ENCODE data around the gene TSPAN18. TPM values are rescaled to one million over a fixed set of nuclear protein-coding genes. Genes with fewer than 3 reads are reported as not detected.

Gene TSPAN18
- total RNA-seq, 4 donors from 2014 or later: 2.1 to 9.1 (median 2.5) TPM

DNA sequence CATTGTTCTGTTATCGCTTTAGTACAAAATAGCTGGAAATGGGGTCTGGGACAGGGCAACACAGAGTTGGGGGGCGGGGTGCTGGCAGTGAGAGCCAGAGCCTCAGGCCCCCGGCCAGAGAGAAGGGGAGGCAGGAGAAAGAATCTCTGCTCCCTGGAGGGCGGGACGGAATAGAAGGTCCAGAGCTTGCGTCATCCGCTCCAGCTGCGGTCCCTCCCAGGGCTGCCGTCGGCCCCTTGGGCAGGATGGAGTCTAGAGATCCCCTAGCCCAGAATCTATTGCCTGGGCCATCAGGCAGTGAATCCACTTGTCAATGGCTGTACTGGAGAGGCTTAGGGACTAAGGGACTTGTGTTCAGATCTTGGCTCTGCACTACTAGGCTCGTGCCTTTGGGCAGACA is 218.9 kb downstream of the TSPAN18 start:
- DNase-seq (peak in 1 of 2 donors; percentile 47), ATAC-seq (no peak)
- Histone ChIP-seq H3K4me1 (peaks cover 8 to 19% of the 10 kb centered on the region in 2 donors), H3K27ac (peak overlapping the region; percentile 64 to 82 (median 74)), H3K4me3 (no peak overlapping the region), H3K9me3 (no peaks in the 10 kb centered on the region), H3K27me3 (no peaks in the 10 kb centered on the region), H3K36me3 (no peaks in the 10 kb centered on the region)
- TF ChIP-seq, protein P1, sequence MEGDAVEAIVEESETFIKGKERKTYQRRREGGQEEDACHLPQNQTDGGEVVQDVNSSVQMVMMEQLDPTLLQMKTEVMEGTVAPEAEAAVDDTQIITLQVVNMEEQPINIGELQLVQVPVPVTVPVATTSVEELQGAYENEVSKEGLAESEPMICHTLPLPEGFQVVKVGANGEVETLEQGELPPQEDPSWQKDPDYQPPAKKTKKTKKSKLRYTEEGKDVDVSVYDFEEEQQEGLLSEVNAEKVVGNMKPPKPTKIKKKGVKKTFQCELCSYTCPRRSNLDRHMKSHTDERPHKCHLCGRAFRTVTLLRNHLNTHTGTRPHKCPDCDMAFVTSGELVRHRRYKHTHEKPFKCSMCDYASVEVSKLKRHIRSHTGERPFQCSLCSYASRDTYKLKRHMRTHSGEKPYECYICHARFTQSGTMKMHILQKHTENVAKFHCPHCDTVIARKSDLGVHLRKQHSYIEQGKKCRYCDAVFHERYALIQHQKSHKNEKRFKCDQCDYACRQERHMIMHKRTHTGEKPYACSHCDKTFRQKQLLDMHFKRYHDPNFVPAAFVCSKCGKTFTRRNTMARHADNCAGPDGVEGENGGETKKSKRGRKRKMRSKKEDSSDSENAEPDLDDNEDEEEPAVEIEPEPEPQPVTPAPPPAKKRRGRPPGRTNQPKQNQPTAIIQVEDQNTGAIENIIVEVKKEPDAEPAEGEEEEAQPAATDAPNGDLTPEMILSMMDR (IDR thresholded peaks at IDR 0.05 in 4 of 5, conservative IDR thresholded peaks at IDR 0.05 in 1 of 5): no peak
- no peak for TF ChIP-seq POLR2A (IDR thresholded peaks at IDR 0.05)
- intact Hi-C loops (cut with DNase I; ENCODE audit: low total_unique reads) (no loop called here), in situ Hi-C loops (cut with MboI; ENCODE audit: low sequenced_read_pairs in 4 of 4) (loop anchor here in 2 of 4 donors (25.0 kb wide), 1 partner anchor 342 kb away; the partner anchor contains the start of gene SYT13 (in 2 of the 2))

DNA sequence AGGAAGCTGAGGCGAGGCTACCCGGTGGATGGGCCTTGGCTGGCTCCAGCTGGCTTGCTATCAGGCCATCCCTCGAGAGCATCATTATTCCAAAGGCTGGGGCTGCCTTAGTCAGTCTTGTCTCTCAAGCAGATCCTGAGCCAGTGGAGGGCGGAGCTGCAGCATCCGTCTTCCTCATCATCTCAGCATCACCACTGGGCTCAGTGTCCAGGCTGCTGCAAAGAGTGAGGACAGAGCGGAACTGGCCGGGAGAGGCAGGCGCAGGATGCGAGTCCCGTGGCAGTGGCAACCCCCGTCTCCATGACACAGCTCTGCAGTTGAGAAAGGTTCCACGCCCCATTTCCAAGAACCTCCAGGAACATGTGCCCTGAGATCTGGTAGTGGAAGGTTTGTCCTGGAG is 219.5 kb downstream of the TSPAN18 start:
- ATAC-seq: peak; percentile 37 to 43

DNA sequence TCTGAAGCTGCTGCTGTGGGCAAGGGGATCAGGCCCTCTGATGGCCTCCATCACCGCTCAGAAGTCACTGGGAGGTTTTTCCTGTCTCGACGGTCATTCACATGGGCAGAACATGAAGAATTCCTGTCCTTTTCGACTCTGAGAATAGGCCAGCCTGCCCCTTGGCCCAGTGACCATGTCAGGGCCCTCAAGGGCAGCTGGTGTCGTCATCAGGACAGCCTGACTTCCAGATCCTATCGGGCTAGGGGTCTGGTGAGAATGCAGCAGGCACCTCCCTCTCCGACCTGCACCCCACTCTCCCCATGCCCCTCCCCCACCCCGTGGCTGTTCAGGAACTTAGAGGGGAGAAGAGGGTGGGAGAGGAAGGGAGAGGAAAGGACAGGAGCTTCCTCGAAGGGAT is 220.4 kb downstream of the TSPAN18 start:
- in situ Hi-C loops (cut with MboI; ENCODE audit: low sequenced_read_pairs in 4 of 4): loop anchor here in 2 of 4 donors (25.0 kb wide), 1 partner anchor 340 kb away; the partner anchor contains the start of gene SYT13 (in 2 of the 2)

More for the DNA sequence above, 219.5 kb downstream of the TSPAN18 start:
- H3K9me3 ChIP-seq: no peaks in the 10 kb centered on the region
- peak in 1 of 2 donors; percentile 27 for TF ChIP-seq POLR2A (IDR thresholded peaks at IDR 0.05)
- TF ChIP-seq, protein P1 (IDR thresholded peaks at IDR 0.05 in 4 of 5, conservative IDR thresholded peaks at IDR 0.05 in 1 of 5): no peak
- intact Hi-C loops (cut with DNase I; ENCODE audit: low total_unique reads): no loop called here
- H3K36me3 ChIP-seq: no peaks in the 10 kb centered on the region
- in situ Hi-C loops (cut with MboI; ENCODE audit: low sequenced_read_pairs in 4 of 4): loop anchor here in 2 of 4 donors (25.0 kb wide), 1 partner anchor 341 kb away; the partner anchor contains the start of gene SYT13 (in 2 of the 2)
- peak overlapping the region; percentile 64 to 82 (median 74) for H3K27ac ChIP-seq
- no peaks in the 10 kb centered on the region for H3K27me3 ChIP-seq
- peaks cover 8 to 14% of the 10 kb centered on the region in 2 donors for H3K4me1 ChIP-seq
- no peak overlapping the region for H3K4me3 ChIP-seq
- DNase-seq: peak; percentile 75 to 89

DNA sequence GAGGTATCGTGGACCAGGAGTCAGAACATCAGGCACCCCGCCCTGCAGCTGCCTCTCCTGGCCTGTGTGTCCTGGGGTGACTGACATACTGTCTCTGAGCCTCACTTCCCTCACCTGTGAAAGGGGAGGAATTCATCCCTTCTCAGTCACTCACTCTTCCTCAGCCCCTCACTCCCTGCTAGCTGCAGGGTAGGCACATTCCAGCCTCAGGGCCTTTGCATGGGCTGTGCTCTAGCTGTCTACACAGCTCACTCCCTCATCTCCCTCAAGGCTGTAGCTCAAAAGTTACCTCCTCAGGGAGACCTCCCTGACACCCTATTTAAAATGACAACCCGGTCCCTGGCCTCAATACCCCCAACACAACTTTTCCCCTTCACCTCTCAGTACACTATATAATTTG is 221.4 kb downstream of the TSPAN18 start:
- Histone ChIP-seq H3K27me3 (no peaks in the 10 kb centered on the region), H3K27ac (peak overlapping the region in 3 of 4 donors; percentile 72 to 82 (median 77)), H3K4me3 (no peak overlapping the region), H3K36me3 (no peaks in the 10 kb centered on the region), H3K9me3 (no peaks in the 10 kb centered on the region), H3K4me1 (peaks cover 8 to 11% of the 10 kb centered on the region in 2 donors)
- in situ Hi-C loops (cut with MboI; ENCODE audit: low sequenced_read_pairs in 4 of 4): loop anchor here in 2 of 4 donors (25.0 kb wide), 1 partner anchor 339 kb away; the partner anchor contains the start of gene SYT13 (in 2 of the 2)
- intact Hi-C loops (cut with DNase I; ENCODE audit: low total_unique reads): no loop called here
- TF ChIP-seq, protein P1 (IDR thresholded peaks at IDR 0.05 in 4 of 5, conservative IDR thresholded peaks at IDR 0.05 in 1 of 5): no peak
- no peak for TF ChIP-seq POLR2A (IDR thresholded peaks at IDR 0.05)
- no peak for DNase-seq
- no peak for ATAC-seq

More for the DNA sequence above, 220.4 kb downstream of the TSPAN18 start:
- Histone ChIP-seq H3K36me3 (no peaks in the 10 kb centered on the region), H3K9me3 (no peaks in the 10 kb centered on the region), H3K4me3 (no peak overlapping the region), H3K27me3 (no peaks in the 10 kb centered on the region), H3K27ac (peak overlapping the region; percentile 64 to 82 (median 74)), H3K4me1 (peaks cover 8 to 11% of the 10 kb centered on the region in 2 donors)
- intact Hi-C loops (cut with DNase I; ENCODE audit: low total_unique reads): no loop called here
- TF ChIP-seq, protein P1 (IDR thresholded peaks at IDR 0.05 in 4 of 5, conservative IDR thresholded peaks at IDR 0.05 in 1 of 5): no peak
- no peak for TF ChIP-seq POLR2A (IDR thresholded peaks at IDR 0.05)
- ATAC-seq (no peak), DNase-seq (no peak)

Measured in gastrocnemius medialis (tissue), 4 donors.